Measurements from ENCODE around the gene CNR2.
A peak's percentile ranks its signal among the peaks of the same experiment; 100 is the strongest.
"Not testable (repeated sequence)": the region's sequence is repeated elsewhere in the genome, so short reads cannot be mapped to it uniquely, and the experiment has no call there.

The CNR2 gene

GRCh38 chr1:23885222-23885621 is 27.9 kb downstream of the CNR2 start:
- no peak for DNase-seq (ENCODE audit: low read depth)

DNA sequence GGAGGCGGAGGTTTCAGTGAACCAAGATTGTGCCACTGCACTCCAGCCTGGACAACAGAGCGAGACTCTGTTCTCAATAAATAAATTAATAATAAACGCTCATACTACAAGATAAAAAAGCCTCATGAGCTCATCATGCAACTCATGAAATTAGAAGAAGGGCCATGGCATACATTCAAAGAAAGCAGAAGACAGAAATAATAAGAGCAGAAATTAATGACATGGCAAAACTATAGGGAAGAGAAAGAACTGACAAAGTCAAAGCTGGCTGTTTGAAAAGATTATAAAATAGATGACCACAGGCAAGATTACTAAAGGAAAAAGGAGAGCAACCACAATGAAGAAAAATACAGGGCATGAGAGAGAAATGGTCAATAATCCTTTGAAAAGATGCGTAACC is 30.4 kb downstream of the CNR2 start:
- DNase-seq (ENCODE audit: low read depth), result no peak

DNA sequence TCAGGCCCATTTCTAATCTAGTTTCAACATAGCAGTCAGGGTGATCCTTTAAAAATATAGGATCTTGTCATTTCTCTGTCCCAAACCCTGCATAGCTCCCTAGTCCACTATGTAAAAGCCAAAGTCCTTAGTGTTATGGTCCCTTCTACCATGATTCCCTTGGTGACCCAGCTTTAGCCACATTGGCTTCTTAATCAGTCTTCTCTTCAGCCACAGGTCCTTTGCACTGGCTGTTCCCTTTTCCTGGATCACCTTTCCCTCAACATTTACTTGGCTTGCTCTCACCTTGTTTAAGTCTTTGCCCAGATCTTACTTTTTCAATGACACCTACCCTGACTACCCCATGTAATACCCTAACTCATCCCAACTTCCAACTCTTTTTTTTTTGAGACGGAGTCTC is 33.4 kb downstream of the CNR2 start:
- no peak for DNase-seq (ENCODE audit: low read depth)

DNA sequence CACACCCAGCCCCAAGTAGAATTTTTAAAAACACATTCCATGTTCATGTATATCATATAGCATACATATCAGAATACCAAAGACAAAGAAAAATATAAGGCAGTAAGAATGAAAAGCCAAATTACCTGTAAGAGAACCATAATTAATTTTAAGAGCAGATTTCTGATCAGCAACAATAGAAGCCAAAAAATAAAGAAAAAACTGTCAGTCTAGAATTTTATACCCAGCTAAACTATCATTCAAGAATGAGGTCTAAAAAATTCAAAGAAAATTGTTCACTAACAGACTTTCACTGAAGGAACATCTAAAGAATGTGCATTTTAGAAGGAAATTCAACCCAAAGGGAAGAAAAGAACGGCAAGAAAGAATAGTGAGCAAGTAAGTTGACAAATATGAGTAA is 34.5 kb downstream of the CNR2 start:
- no peak for DNase-seq (ENCODE audit: low read depth)

DNA sequence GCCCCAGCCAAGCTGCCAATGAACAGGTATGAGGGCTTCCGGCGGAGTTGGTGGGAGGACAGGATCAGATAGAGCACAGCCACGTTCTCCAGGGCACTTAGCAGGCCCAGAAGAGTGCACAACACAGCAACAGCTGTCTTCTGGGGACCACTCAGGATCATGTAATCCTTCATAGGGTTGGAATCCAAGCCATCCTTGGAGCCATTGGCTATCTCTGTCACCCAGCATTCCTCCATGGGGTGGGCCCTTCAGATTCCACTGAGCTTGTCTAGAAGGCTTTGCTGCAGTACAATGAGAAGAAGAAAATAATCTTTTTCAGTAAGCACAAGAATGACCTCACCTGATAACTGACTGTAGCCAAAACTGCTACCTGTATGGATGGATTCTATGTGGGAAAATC is 37.8 kb downstream of the CNR2 start:
- no peak for DNase-seq (ENCODE audit: low read depth)

DNA sequence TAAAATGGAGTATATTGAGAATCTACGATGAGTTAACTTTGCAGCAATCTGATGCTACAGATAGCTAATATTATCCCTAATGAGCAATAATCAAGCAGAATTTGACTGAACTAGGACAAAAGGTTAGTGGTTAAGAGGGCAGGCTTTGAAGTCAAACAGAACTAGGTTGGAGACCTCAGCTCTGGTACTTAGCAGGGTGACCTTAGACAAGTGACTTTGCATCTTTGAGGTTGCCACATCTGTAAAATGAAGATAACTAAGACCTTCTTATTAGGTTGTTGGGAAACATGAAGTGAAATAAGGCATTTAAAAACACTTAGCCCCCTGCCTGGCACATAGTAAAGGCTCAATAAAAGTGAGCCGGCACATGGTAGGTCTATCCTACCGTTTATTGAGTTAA is 40.7 kb downstream of the CNR2 start:
- no peak for DNase-seq (ENCODE audit: low read depth)

- no peak for DNase-seq (ENCODE audit: low read depth)
Measured at GRCh38 chr1:23869051-23869450, 44.1 kb downstream of the CNR2 start.

- DNase-seq (ENCODE audit: low read depth), result no peak
Measured at GRCh38 chr1:23868557-23869016, 44.6 kb downstream of the CNR2 start.

- peak; percentile 88 for DNase-seq (ENCODE audit: low read depth)
Measured at GRCh38 chr1:23867895-23868556, 45.1 kb downstream of the CNR2 start, which contains the start of gene FUCA1. Gene FUCA1, minus strand, starts transcription at chr1:23868290. Its CDS starts 4 bp downstream, at chr1:23868286.

- DNase-seq (ENCODE audit: low read depth), result no peak
Measured at GRCh38 chr1:23867542-23867894, 45.6 kb downstream of the CNR2 start.

GRCh38 chr1:23865543-23865930 is 47.6 kb downstream of the CNR2 start:
- DNase-seq (ENCODE audit: low read depth), result peak; percentile 76

DNA sequence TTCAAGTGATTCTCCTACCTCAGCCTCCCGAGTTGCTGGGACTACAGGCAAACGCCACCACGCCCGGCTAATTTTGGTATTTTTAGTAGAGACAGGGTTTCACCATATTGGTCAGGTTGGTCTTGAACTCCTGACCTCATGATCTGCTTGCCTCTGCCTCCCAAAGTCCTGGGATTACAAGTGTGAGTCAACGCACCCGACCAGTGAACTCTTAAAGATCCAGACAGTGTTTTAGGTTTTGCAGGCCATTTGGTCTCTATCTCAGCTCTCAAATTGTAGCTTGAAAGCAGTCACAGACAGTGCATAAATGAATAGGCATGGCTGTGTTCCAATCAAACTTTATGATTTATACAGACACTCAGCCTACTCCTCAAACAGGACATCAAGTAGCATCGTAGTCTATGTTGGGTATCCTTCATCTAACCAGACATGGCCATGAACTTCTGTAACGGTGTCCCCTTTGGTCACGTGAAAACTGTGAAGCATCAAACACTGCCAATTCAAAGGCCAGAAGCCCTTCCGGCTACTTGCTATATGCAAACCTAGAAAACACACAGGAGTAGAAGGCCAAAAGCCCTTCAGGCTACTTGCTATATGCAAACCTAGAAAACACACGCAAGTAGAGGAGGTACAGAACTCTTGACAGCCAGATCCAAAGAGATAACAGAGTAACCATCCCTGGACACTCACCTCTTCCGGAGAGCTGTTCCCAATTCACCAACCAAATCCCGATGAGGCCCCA is 48.2 kb downstream of the CNR2 start:
- DNase-seq (ENCODE audit: low read depth), result no peak

GRCh38 chr1:23862640-23863039 is 50.5 kb downstream of the CNR2 start:
- DNase-seq (ENCODE audit: low read depth), result no peak

DNA sequence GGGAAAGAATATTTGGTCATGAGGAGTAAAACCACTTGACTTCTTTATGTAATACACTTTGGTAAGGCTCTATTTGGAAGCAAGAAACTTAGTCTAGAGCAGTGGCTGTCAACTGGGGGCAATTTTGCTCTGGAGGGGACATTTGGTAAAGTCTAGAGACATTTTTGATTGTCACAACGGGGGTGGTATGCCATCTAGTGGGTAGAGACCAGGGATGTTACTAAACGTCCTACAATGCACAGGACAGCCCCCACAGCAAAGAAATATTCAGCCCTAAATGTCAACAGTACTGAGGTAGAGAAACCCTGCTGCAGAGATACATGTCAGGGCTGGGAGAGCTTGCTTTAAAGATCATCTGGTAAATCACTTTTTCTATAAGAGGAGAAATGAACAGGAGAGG is 58.6 kb downstream of the CNR2 start:
- peak; percentile 53 for DNase-seq (ENCODE audit: low read depth)

DNA sequence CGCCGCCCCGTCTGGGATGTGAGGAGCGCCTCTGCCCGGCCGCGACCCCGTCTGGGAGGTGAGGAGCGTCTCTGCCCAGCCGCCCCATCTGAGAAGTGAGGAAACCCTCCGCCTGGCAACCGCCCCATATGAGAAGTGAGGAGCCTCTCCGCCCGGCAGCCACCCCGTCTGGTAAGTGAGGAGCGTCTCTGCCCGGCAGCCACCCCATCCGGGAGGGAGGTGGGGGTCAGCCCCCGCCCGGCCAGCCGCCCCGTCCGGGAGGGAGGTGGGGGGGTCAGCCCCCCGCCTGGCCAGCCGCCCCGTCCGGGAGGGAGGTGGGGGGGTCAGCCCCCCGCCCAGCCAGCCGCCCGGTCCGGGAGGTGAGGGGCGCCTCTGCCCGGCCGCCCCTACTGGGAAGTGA is 60.0 kb downstream of the CNR2 start:
- DNase-seq (ENCODE audit: low read depth), result not testable (repeated sequence)

DNA sequence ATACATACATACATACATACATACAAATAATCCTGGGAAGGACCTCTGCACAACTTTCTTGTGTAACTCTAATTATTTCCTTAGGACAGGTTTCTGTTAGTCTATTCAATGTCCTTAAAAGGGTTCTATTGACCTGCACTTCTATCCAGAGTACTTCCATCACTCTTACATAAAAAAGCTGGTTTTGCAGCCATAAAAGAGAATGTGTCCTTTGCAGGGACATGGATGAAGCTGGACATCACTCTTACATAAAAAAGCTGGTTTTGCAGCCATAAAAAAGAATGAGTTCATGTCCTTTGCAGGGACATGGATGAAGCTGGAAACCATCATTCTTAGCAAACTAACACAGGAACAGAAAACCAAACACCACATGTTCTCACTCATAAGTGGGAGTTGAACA is 61.8 kb downstream of the CNR2 start:
- not testable (repeated sequence) for DNase-seq (ENCODE audit: low read depth)

DNA sequence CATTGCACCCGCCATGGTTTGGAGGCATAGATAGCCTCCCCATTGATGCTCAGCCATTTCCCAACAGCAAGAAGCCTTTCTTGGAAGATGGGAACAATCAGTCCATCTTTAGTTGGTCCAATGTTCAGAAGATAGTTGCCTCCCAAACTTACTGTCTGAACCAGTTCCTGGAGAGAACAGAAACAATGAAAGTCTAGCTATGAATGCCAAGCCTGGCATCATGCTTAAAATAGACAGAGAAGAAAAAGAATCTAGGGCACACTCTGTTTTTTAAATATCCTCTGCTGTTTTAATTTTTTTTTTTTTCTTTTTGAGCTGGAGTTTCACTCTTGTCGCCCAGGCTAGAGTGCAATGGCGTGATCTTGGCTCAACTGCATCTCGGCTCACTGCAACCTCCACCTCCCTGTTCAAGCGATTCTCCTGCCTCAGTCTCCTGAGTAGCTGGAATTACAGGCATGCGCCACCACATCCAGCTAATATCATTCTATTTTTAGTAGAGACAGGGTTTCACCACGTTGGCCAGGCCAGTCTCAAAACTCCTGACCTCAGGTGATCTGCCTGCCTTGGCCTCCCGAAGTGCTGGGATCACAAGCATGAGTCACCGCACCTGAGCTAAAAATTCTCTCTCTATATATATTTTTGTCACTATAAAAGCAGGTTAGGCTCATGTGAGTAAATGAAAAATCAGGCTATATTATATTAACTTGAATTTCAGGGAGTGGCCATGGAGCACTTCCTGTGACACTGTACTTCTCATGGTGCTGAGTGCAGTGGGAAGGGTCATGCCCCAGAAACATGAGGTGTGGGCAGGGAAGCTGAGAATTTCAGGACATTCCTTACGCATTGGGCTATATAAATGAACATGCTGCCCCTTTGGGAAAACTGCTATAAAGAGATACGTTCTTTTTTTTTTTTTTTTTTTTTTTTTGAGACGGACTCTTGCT is 64.2 kb downstream of the CNR2 start:
- DNase-seq (ENCODE audit: low read depth), result no peak

- DNase-seq (ENCODE audit: low read depth), result not testable (repeated sequence)
Measured at GRCh38 chr1:23847482-23848095, 65.6 kb downstream of the CNR2 start.

DNA sequence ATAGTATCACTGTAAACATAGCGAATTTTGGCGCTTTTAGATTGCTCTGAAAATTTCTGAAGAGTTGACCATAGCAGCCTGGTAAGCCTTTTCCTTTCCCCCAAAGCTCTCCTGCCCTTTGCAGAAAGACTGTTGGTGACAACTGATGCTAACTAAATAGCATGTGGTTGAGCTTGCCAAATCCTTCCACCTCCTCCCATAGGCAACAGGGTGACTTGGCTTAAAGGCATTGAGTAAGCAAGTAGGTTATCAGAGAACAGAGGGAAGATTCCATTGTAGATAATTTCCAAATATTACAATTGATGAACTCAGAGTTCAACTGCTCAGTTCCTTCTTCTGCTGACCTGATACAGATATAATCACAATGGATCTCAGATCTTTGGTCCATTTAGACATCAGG is 68.0 kb downstream of the CNR2 start:
- DNase-seq (ENCODE audit: low read depth), result no peak

DNA sequence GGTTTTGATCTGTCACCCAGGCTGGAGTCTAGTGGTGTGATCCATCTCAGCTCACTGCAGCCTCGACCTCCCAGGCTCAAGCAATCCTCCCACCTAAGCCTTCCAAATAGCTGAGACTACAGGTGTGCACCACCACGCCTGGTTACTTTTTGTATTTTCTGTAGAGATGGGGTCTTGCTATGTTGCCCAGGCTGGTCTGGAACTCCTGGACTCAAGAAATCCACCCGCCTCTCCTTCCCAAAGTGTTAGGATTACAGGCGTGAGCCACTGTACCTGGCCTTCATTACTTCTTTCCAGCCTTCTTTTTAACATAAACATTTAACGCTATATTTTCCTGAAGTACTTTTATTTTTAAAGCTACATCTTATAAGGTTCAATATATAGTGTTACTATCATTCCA is 69.5 kb downstream of the CNR2 start:
- DNase-seq (ENCODE audit: low read depth), result no peak

GRCh38 chr1:23838401-23838866 is 74.7 kb downstream of the CNR2 start:
- DNase-seq (ENCODE audit: low read depth), result peak; percentile 63

- DNase-seq (ENCODE audit: low read depth), result no peak
Measured at GRCh38 chr1:23837908-23838307, 75.3 kb downstream of the CNR2 start.
